Subcutaneous abdominal adipose tissue (tissue), 5 donors: ENCODE data around the gene DYNC2I2.
"Not testable (repeated sequence)": the region's sequence is repeated elsewhere in the genome, so short reads cannot be mapped to it uniquely, and the experiment has no call there.

Experiments used
- H3K27ac ChIP-seq: one replicate; pipeline ENCODE4 v1.7.0; 2013; ENCODE audit warnings: low read depth, mild to moderate bottlenecking, inconsistent platforms, low read length, moderate library complexity
- H3K27me3 ChIP-seq, 5 donors: one replicate each; pipeline ENCODE4 v1.7.0; 2013; ENCODE audit warnings: low read length in 5 of 5, inconsistent platforms in 1 of 5; ENCODE audit not compliant: control insufficient read depth in 5 of 5, insufficient read depth in 4 of 5
- H3K36me3 ChIP-seq, 5 donors: one replicate each; pipeline ENCODE4 v1.7.0; 2013; ENCODE audit warnings: low read length in 5 of 5; ENCODE audit not compliant: control insufficient read depth in 5 of 5, insufficient read depth in 5 of 5
- H3K4me1 ChIP-seq, 5 donors: one replicate each; pipeline ENCODE4 v1.7.0; 2013; ENCODE audit warnings: low read length in 5 of 5, mild to moderate bottlenecking in 3 of 5, moderate library complexity in 1 of 5; ENCODE audit not compliant: control insufficient read depth in 5 of 5, insufficient read depth in 5 of 5
- H3K4me3 ChIP-seq, 5 donors: one replicate each; pipeline ENCODE4 v1.7.0; 2013; ENCODE audit warnings: low read length in 5 of 5, low read depth in 1 of 5
- H3K9ac ChIP-seq, 5 donors: one replicate each; pipeline ENCODE4 v1.7.0; 2013; ENCODE audit warnings: low read length in 5 of 5, mild to moderate bottlenecking in 4 of 5, moderate library complexity in 3 of 5
- H3K9me3 ChIP-seq, 5 donors: one replicate each; pipeline ENCODE4 v1.7.0; 2013; ENCODE audit warnings: low read length in 5 of 5; ENCODE audit not compliant: control insufficient read depth in 5 of 5
- donor health status: healthy.
- donor health status: healthy.
- donor health status: healthy.
- donor health status: healthy.
- donor health status: healthy.

The DYNC2I2 gene

GRCh38 chr9:128685636-128686489 is 29.2 kb upstream of the DYNC2I2 start:
- no peak overlapping the region for H3K27ac ChIP-seq
- H3K9ac ChIP-seq: peak overlapping the region in 2 of 5 donors; percentile 17 to 39

GRCh38 chr9:128684325-128685199 is 27.9 kb upstream of the DYNC2I2 start:
- Histone ChIP-seq H3K4me3 (peak overlapping the region; percentile 57 to 80 (median 77)), H3K36me3 (no peaks in the 10 kb centered on the region), H3K9ac (peak overlapping the region; percentile 54 to 95 (median 81)), H3K27me3 (no peaks in the 10 kb centered on the region), H3K27ac (peak overlapping the region; percentile 65), H3K4me1 (peaks cover 2 to 43% (median 28%) of the 10 kb centered on the region in 5 donors), H3K9me3 (no peaks in the 10 kb centered on the region)

More at GRCh38 chr9:128685636-128686489, 29.2 kb upstream of the DYNC2I2 start:
- Histone ChIP-seq H3K36me3 (no peaks in the 10 kb centered on the region), H3K27me3 (no peaks in the 10 kb centered on the region), H3K9me3 (no peaks in the 10 kb centered on the region), H3K4me1 (peaks cover 2 to 51% (median 36%) of the 10 kb centered on the region in 5 donors), H3K4me3 (peak overlapping the region in 2 of 5 donors; percentile 11 to 47)

- H3K9ac ChIP-seq: peak overlapping the region; percentile 54 to 95 (median 81)
- H3K27ac ChIP-seq: peak overlapping the region; percentile 65
- H3K9me3 ChIP-seq: no peaks in the 10 kb centered on the region
- no peaks in the 10 kb centered on the region for H3K27me3 ChIP-seq
- H3K4me1 ChIP-seq: peaks cover 2 to 43% (median 28%) of the 10 kb centered on the region in 5 donors
- H3K36me3 ChIP-seq: no peaks in the 10 kb centered on the region
- H3K4me3 ChIP-seq: peak overlapping the region; percentile 57 to 80 (median 77)
Observed at GRCh38 chr9:128684065-128684324, 27.3 kb upstream of the DYNC2I2 start.

DNA sequence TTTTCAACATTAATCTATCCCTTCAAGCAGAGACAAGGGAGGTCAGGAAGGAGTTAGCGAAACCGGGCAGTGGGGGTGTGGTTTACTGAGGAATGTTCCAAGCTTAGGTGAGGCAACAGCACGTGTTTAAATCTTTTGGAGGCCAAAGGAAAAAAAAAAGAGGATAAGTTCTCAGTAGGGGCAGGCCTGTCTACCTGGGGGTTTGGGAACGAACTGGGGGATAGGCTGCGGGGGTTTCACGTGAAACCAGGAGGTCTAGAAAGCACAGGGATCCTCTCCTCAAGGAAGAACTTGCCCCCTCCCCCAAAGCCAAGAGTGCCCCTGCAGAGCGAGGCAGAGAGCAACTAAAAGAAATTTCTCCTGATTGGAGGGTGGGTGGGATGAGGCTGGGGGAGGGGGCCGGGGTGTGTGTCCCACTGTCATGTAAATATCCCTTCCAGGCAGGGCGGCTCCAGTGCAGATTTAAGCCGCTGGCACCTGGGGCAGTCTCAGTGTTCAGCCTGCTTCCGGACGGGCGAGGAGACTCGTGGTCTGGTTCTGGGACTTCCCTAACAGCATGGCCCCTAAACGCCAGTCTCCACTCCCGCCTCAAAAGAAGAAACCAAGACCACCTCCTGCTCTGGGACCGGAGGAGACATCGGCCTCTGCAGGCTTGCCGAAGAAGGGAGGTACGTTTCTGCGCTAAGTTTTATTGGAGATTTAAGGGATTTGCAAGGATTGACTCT is 26.9 kb upstream of the DYNC2I2 start:
- peaks cover 1 to 40% (median 26%) of the 10 kb centered on the region in 5 donors for H3K4me1 ChIP-seq
- H3K9ac ChIP-seq: peak overlapping the region; percentile 54 to 95 (median 81)
- H3K36me3 ChIP-seq: no peaks in the 10 kb centered on the region
- no peaks in the 10 kb centered on the region for H3K9me3 ChIP-seq
- H3K27ac ChIP-seq: peak overlapping the region; percentile 65
- peak overlapping the region; percentile 57 to 80 (median 77) for H3K4me3 ChIP-seq
- H3K27me3 ChIP-seq: no peaks in the 10 kb centered on the region

GRCh38 chr9:128677794-128678193 is 21.1 kb upstream of the DYNC2I2 start:
- Histone ChIP-seq H3K4me3 (no peak overlapping the region), H3K9ac (no peak overlapping the region), H3K36me3 (no peaks in the 10 kb centered on the region), H3K9me3 (no peaks in the 10 kb centered on the region), H3K4me1 (no peaks in the 10 kb centered on the region), H3K27ac (no peak overlapping the region), H3K27me3 (no peaks in the 10 kb centered on the region)

GRCh38 chr9:128675382-128675781 is 18.7 kb upstream of the DYNC2I2 start:
- Histone ChIP-seq H3K9ac (no peak overlapping the region), H3K27me3 (no peaks in the 10 kb centered on the region), H3K36me3 (no peaks in the 10 kb centered on the region), H3K27ac (no peak overlapping the region), H3K4me1 (no peaks in the 10 kb centered on the region), H3K9me3 (no peaks in the 10 kb centered on the region), H3K4me3 (no peak overlapping the region)

DNA sequence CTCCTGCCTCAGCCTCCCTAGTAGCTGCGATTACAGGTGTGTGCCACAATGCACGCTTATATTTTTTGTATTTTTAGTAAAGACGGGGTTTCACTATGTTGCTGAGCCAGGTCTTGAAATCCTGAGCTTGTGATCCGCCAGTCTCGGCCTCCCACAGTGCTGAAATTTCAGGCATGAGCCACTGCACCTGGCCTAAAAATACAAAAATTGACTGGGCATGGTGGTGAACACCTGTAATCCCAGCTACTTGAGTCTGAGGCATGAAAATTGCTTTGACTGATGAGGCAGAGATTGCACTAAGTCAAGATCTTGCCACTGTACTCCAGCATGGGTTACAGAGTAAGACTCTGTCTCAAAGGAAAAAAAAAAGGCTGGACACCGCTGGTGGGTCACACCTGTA is 13.1 kb upstream of the DYNC2I2 start:
- no peak overlapping the region for H3K4me3 ChIP-seq
- no peak overlapping the region for H3K27ac ChIP-seq
- no peaks in the 10 kb centered on the region for H3K9me3 ChIP-seq
- no peak overlapping the region for H3K9ac ChIP-seq
- H3K4me1 ChIP-seq: no peaks in the 10 kb centered on the region
- H3K36me3 ChIP-seq: no peaks in the 10 kb centered on the region
- no peaks in the 10 kb centered on the region for H3K27me3 ChIP-seq

DNA sequence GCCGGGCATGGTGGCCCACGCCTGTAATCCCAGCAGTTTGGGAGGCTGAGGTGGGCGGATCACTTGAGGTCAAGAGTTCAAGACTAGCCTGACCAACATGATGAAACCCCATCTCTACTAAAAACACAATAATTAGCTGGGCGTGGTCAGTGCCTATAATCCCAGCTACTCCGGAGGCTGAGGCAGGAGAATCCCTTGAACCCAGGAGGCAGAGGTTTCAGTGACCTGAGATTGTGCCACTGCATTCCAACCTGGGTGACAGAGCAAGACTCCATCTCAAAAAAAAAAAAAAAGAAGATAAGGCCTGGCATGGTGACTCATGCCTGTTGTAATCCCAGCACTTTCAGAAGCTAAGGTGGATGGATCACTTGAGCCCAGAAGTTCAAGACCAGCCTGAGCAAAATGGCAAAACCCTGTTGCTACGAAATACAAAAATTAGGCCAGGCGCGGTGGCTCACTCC is 9.9 kb upstream of the DYNC2I2 start:
- not testable (repeated sequence) for H3K4me3 ChIP-seq, H3K27ac ChIP-seq, H3K27me3 ChIP-seq, H3K36me3 ChIP-seq, H3K4me1 ChIP-seq, H3K9ac ChIP-seq, H3K9me3 ChIP-seq

GRCh38 chr9:128657796-128658195 is 1.1 kb upstream of the DYNC2I2 start:
- H3K27me3 ChIP-seq: no peaks in the 10 kb centered on the region
- no peak overlapping the region for H3K27ac ChIP-seq
- H3K36me3 ChIP-seq: no peaks in the 10 kb centered on the region
- H3K4me1 ChIP-seq: peaks cover 0 to 9% (median 5%) of the 10 kb centered on the region in 5 donors
- H3K9ac ChIP-seq: no peak overlapping the region
- H3K9me3 ChIP-seq: no peaks in the 10 kb centered on the region
- no peak overlapping the region for H3K4me3 ChIP-seq
